Heart right ventricle (tissue), 16 donors: ENCODE data around the gene DYNLRB2. TPM values are rescaled to one million over a fixed set of nuclear protein-coding genes. Genes with fewer than 3 reads are reported as not detected.
A peak's percentile ranks its signal among the peaks of the same experiment; 100 is the strongest.

Experiments used
- ATAC-seq, 8 donors: fragments of 200-7000 bp; cut with Tn5 transposase; one replicate each; pipeline ENCODE4 v1.9.1; 2020; ENCODE audit warnings: mild to moderate bottlenecking in 8 of 8, moderate library complexity in 8 of 8, moderate number of reproducible peaks in 1 of 8
- DNase-seq, 2 donors: peaks; one replicate each; pipeline ENCODE4 v3.0.0-alpha.2; 2020
- H3K27ac ChIP-seq, 10 donors: fragments of 200-600 bp; sonication (generic) in 2 of 10; one replicate each; pipeline versions ENCODE4 v1.5.0 to v1.8.0; 2020 to 2022; ENCODE audit warnings: mild to moderate bottlenecking in 3 of 10
- H3K27me3 ChIP-seq, 7 donors: fragments of 200-600 bp; one replicate each; pipeline ENCODE4 v1.8.0; 2021 to 2022; ENCODE audit warnings: mild to moderate bottlenecking in 2 of 7
- H3K36me3 ChIP-seq, 9 donors: fragments of 200-600 bp; sonication (generic) in 1 of 9; one replicate each; pipeline versions ENCODE4 v1.5.0 to v1.8.0; 2020 to 2022; ENCODE audit warnings: mild to moderate bottlenecking in 2 of 9
- H3K4me1 ChIP-seq, 9 donors: fragments of 200-600 bp; sonication (generic) in 1 of 9; one replicate each; pipeline versions ENCODE4 v1.5.0 to v1.8.0; 2020 to 2022; ENCODE audit warnings: mild to moderate bottlenecking in 4 of 9
- H3K4me3 ChIP-seq, 10 donors: fragments of 200-600 bp; sonication (generic) in 2 of 10; one replicate each; pipeline versions ENCODE4 v1.5.0 to v1.8.0; 2020 to 2022; ENCODE audit warnings: mild to moderate bottlenecking in 7 of 10, moderate library complexity in 2 of 10
- H3K9me3 ChIP-seq, 11 donors: fragments of 200-600 bp in 10 of 11; sonication (generic) in 2 of 11; one replicate each; pipeline versions ENCODE4 v1.5.0 to v1.8.0; 2013 to 2022; ENCODE audit warnings: mild to moderate bottlenecking in 2 of 11, control low read depth in 1 of 11, moderate library complexity in 1 of 11
- WGBS, 2 donors: extraction: QIAGEN DNeasy Blood & Tissue Kit; methylation state at CpG; one replicate each; pipeline ENCODE4 v1.1.7; 2013; ENCODE audit warnings: inconsistent platforms in 1 of 2; 5-methylcytosine and 5-hydroxymethylcytosine counted together
- intact Hi-C, 10 donors: fragments of 100-400 bp; cut with DNase I; formaldehyde crosslinking; loops; one replicate each; pipeline versions ENCODE4 v1.11.1 to v1.14.2; 2022
- long read RNA-seq, 3 donors: library from polyadenylated mRNA; unstranded; transcript quantifications; one replicate each; pipeline ENCODE4 v2.0.0, GENCODE V29; 2020 to 2021
- polyA plus RNA-seq, 2 donors: library from polyadenylated mRNA; stranded (reverse); fragments of 200-250 nt; gene quantifications; one replicate each; pipeline ENCODE4 v1.2.3, GENCODE V29; 2013
- total RNA-seq, 10 donors: library from RNA; stranded (reverse); fragmentation: NEBNext Ultra II Directional in 3 of 10; extraction: Animal tissue kit (Norgen Biotek cat#: 25700) in 3 of 10; gene quantifications; one replicate each; pipeline versions ENCODE4 v1.2.1 to v1.2.4, GENCODE V29; 2021 to 2023
- TF ChIP-seq, protein P1 (sequence below), 9 donors: fragments of 200-600 bp; sonication (generic) in 2 of 9; IDR thresholded peaks; one replicate each; pipeline versions ENCODE4 v1.5.0 to v1.8.0; 2021 to 2022; ENCODE audit warnings: antibody characterized with exemption in 9 of 9, mild to moderate bottlenecking in 5 of 9, moderate library complexity in 1 of 9
- donor health status: Arrhythmogenic right ventricular cardiomyopathy.
- donor health status: ischemic (EF 13 %, LVEDD 7.1; RV severe dilation, severe dysfunction).
- donor health status: healthy with polysubstance abuse.
- donor health status: DM: no; HTN: yes; CAD: no.
- donor health status: DM: no; HTN: no; CAD: no.
- donor health status: ischemic (EF 25% LVEDD 6.9; RV normal size, moderate dysfunction).
- donor health status: ischemic (EF 25% LVEDD 5.7; RV mildly dilated, moderate dysfunction).
- donor health status: healthy.
- donor health status: DM: yes; HTN: yes; CAD: no.
- donor health status: Ischemic cardiomyopathy.
- donor health status: ischemic (EF 35%, LVEDD 5.7; RV mildly dilated, moderate dysfunction).
- donor health status: nonischemic (EF 11% LVEDD 7.7; RV severe dilation, severe dysfunction).
- donor health status: DM: yes; HTN: yes; CAD: no.
- donor health status: PGD.
- donor health status: ischemic (EF 29% LVEDD 5.4; RV normal size, mild dysfunction).
- donor health status: nonischemic (EF 23%, LVEDD 6.1; RV moderate dilation, normal function).

DYNLRB2 gene
- under 1 TPM in 3 of 10 donors, not detected in 7; 0.69 to 0.77 (median 0.71) TPM for total RNA-seq
- under 1 TPM in 1 of 2 donors, not detected in 1; 0.26 TPM for polyA plus RNA-seq
- long read RNA-seq, donor 1 = 0 reads
- long read RNA-seq, donor 2 = 0 reads
- long read RNA-seq, donor 3 = 0 reads

DNA sequence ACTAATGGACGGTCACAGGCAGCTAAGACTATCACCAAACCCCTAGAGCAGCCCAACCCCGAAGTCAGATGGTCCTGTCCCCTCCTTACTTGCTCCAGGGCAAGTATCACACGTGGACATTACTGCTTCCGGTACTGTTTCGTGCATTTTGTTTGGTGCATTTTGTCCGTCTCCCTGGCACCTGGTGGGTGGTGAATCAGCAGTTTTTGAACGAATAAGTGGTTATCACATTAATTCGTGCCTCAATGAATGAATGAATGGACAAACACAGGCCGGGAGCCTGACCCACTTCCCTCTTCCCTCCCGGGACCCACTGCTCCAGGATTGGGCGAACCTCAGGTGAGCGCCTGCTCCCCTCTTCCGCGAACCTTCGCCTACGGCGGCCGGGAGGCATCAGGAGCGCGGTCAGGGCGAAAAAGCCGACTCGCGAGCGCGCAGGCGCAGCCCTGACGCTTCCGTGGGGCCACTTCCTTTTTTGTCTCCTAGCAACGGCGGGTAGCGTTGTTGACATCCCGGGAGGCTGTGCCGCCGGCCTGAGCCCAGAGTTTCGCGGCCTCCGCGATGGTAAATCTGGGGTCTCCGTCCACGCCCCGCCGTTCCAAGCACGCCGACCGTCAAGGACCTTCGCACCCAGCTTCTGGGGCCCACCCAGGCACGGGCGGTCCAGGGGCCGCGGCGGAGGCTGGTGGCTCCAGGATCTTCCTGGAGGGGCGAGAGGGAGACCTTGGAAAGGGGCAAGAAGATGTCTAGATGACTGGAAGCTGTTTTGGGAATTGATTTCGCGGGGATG lies at the start of gene DYNLRB2:
Gene DYNLRB2, plus strand, starts transcription at position 478 of the 790 bp plus-strand sequence. Its CDS starts 84 bp downstream, at position 562.
- intact Hi-C loops = loop anchor here in 3 of 10 donors (10.0 kb wide), 2 partner anchors 264 to 766 kb away; partner anchors contain the start of gene CDYL2 (in 2 of the 3)
- H3K9me3 ChIP-seq = no peaks in the 10 kb centered on the region
- peak within 1 kb of the TSS in 8 of 10 donors; percentile 21 to 85 (median 40) for H3K27ac ChIP-seq
- H3K27me3 ChIP-seq = peaks cover 0 to 29% (median 11%) of the 10 kb centered on the region in 7 donors
- DNase-seq (peak; percentile 94), ATAC-seq (peak; percentile 97 to 100 (median 98))
- TF ChIP-seq, protein P1, sequence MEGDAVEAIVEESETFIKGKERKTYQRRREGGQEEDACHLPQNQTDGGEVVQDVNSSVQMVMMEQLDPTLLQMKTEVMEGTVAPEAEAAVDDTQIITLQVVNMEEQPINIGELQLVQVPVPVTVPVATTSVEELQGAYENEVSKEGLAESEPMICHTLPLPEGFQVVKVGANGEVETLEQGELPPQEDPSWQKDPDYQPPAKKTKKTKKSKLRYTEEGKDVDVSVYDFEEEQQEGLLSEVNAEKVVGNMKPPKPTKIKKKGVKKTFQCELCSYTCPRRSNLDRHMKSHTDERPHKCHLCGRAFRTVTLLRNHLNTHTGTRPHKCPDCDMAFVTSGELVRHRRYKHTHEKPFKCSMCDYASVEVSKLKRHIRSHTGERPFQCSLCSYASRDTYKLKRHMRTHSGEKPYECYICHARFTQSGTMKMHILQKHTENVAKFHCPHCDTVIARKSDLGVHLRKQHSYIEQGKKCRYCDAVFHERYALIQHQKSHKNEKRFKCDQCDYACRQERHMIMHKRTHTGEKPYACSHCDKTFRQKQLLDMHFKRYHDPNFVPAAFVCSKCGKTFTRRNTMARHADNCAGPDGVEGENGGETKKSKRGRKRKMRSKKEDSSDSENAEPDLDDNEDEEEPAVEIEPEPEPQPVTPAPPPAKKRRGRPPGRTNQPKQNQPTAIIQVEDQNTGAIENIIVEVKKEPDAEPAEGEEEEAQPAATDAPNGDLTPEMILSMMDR (IDR thresholded peaks at IDR 0.05) = no peak
- no peaks in the 10 kb centered on the region for H3K36me3 ChIP-seq
- H3K4me3 ChIP-seq = peak within 1 kb of the TSS; percentile 48 to 76 (median 68)
- WGBS, 2 donors = 3% methylated on average over 55 of the region's 55 CpGs
- H3K4me1 ChIP-seq = peaks cover 0 to 15% (median 5%) of the 10 kb centered on the region in 9 donors

DNA sequence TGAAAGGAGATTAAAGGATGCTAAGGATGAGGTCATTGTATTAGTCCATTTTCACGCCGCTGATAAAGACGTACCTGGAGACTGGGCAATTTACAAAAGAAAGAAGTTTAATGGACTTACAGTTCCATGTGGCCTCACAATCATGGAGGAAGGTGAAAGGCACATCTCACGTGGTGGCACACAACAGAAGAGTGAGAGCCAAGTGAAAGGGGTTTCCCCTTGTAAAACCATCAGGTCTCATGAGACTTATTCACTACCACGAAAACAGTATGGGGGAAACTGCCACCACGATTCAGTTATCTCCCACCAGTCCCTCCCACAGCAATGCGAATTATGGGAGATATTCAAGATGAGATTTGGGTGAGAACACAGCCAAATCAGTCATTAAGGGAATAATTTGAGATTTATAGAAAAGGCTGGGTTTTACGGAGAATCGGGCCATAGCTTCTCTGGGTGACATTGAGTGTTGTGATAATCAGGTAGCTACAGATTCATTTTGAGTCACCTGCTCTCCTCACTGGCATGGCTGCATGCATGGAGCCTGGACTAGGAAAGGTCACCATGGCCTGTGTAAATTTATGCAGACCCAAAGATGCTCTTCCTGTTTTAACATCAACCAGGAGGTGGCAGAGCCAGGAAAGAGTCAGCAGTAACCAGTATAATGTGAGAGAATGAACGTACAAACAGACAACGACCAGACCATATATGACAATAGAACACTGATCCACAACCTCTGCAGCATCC lies 40.5 kb upstream of the DYNLRB2 start:
- ATAC-seq = no peak
- intact Hi-C loops = no loop called here
- H3K27me3 ChIP-seq = peaks cover 0 to 13% (median 0%) of the 10 kb centered on the region in 7 donors
- no peaks in the 10 kb centered on the region for H3K4me1 ChIP-seq
- no peaks in the 10 kb centered on the region for H3K9me3 ChIP-seq
- no peak overlapping the region for H3K27ac ChIP-seq
- 76 to 81% methylated on average over 11 of the region's 11 CpGs for WGBS, 2 donors
- no peak overlapping the region for H3K4me3 ChIP-seq
- H3K36me3 ChIP-seq = no peaks in the 10 kb centered on the region
- DNase-seq = no peak
- TF ChIP-seq, protein P1 (IDR thresholded peaks at IDR 0.05) = no peak

- WGBS, 2 donors = 68 to 79% methylated on average over 3 of the region's 3 CpGs
- H3K27me3 ChIP-seq = peaks cover 0 to 13% (median 0%) of the 10 kb centered on the region in 7 donors
- no peaks in the 10 kb centered on the region for H3K9me3 ChIP-seq
- intact Hi-C loops = no loop called here
- no peak for DNase-seq
- H3K4me3 ChIP-seq = no peak overlapping the region
- TF ChIP-seq, protein P1 (IDR thresholded peaks at IDR 0.05) = no peak
- H3K36me3 ChIP-seq = no peaks in the 10 kb centered on the region
- no peaks in the 10 kb centered on the region for H3K4me1 ChIP-seq
- H3K27ac ChIP-seq = no peak overlapping the region
- no peak for ATAC-seq
These were observed 39.8 kb upstream of the DYNLRB2 start for GRCh38 chr16:80500961-80501525.

GRCh38 chr16:80503107-80503506 lies 37.7 kb upstream of the DYNLRB2 start:
- Histone ChIP-seq H3K27me3 (peaks cover 0 to 2% (median 0%) of the 10 kb centered on the region in 7 donors), H3K36me3 (no peaks in the 10 kb centered on the region), H3K9me3 (no peaks in the 10 kb centered on the region), H3K4me1 (no peaks in the 10 kb centered on the region), H3K27ac (peak overlapping the region in 1 of 10 donors; percentile 24), H3K4me3 (no peak overlapping the region)
- DNase-seq = no peak
- TF ChIP-seq, protein P1 (IDR thresholded peaks at IDR 0.05) = peak in 1 of 9 donors; percentile 7
- WGBS, 2 donors = 63 to 69% methylated on average over 2 of the region's 2 CpGs
- ATAC-seq = peak in 4 of 8 donors; percentile 23 to 73 (median 37)
- intact Hi-C loops = no loop called here
